CD4-positive, alpha-beta memory T cell (primary cell): ENCODE measurements around the gene ENOX2. TPM values are rescaled to one million over a fixed set of nuclear protein-coding genes. Genes with fewer than 3 reads are reported as not detected.

Experiments used
- CTCF ChIA-PET: fragments of 350-600 bp; sonication (Branson Sonifier 250); formaldehyde crosslinking; loops from one replicate; lab custom pipeline; 2021; ENCODE audit warnings: inconsistent platforms; ENCODE audit not compliant: partially characterized antibody; lab: Charles Lee
- POLR2A ChIA-PET: fragments of 350-600 bp; sonication (Branson Sonifier 250); formaldehyde crosslinking; loops from one replicate; lab custom pipeline; 2021; ENCODE audit not compliant: partially characterized antibody; lab: Charles Lee
- DNase-seq, 5 donors: peaks; one replicate each; pipeline versions ENCODE4 v3.0.0 to v3.0.0-alpha.2; 2020 to 2022; ENCODE audit warnings: mixed read lengths in 1 of 5
- H3K27ac ChIP-seq: one replicate; pipeline ENCODE4 v1.7.0; 2013; ENCODE audit warnings: low read depth, low read length
- H3K27me3 ChIP-seq: 2 replicates; pipeline ENCODE4 v1.7.0; 2013; ENCODE audit warnings: mild to moderate bottlenecking, low read length, moderate library complexity; ENCODE audit not compliant: insufficient read depth
- H3K36me3 ChIP-seq: 2 replicates; pipeline ENCODE4 v1.7.0; 2013; ENCODE audit warnings: mild to moderate bottlenecking, low read length, moderate library complexity; ENCODE audit not compliant: insufficient read depth
- H3K4me1 ChIP-seq: 2 replicates; pipeline ENCODE4 v1.7.0; 2013; ENCODE audit warnings: mild to moderate bottlenecking, low read length, moderate library complexity; ENCODE audit not compliant: insufficient read depth
- H3K4me3 ChIP-seq, 2 donors: one replicate each; pipeline ENCODE4 v1.7.0; 2013; ENCODE audit warnings: low read length in 2 of 2, mild to moderate bottlenecking in 1 of 2
- H3K9me3 ChIP-seq, 2 donors: one replicate each; pipeline ENCODE4 v1.7.0; 2013; ENCODE audit warnings: low read length in 2 of 2, control low read depth in 1 of 2; ENCODE audit not compliant: control insufficient read depth in 1 of 2
- H3K27ac Mint-ChIP-seq, 7 donors: one replicate each; pipeline ENCODE4 v1.8.0; 2020 to 2021; ENCODE audit warnings: mixed read lengths in 7 of 7, mild to moderate bottlenecking in 6 of 7, inconsistent platforms in 3 of 7, moderate library complexity in 3 of 7
- H3K27me3 Mint-ChIP-seq, 2 donors: one replicate each; pipeline ENCODE4 v1.8.0; 2020 to 2021; ENCODE audit warnings: mixed read lengths in 2 of 2
- H3K36me3 Mint-ChIP-seq, 2 donors: one replicate each; pipeline ENCODE4 v1.8.0; 2020 to 2021; ENCODE audit warnings: mixed read lengths in 2 of 2, inconsistent platforms in 1 of 2, mild to moderate bottlenecking in 1 of 2
- H3K4me1 Mint-ChIP-seq, 4 donors: one replicate each; pipeline ENCODE4 v1.8.0; 2020 to 2021; ENCODE audit warnings: mixed read lengths in 4 of 4, mild to moderate bottlenecking in 1 of 4
- H3K4me3 Mint-ChIP-seq, 8 donors: one replicate each; pipeline ENCODE4 v1.8.0; 2020 to 2021; ENCODE audit warnings: mixed read lengths in 8 of 8, mild to moderate bottlenecking in 7 of 8, moderate library complexity in 6 of 8, inconsistent platforms in 3 of 8
- H3K9me3 Mint-ChIP-seq, 8 donors: one replicate each; pipeline ENCODE4 v1.8.0; 2020 to 2021; ENCODE audit warnings: mixed read lengths in 8 of 8, mild to moderate bottlenecking in 5 of 8, inconsistent platforms in 3 of 8, moderate library complexity in 1 of 8
- intact Hi-C: fragments of 100-400 bp; cut with micrococcal nuclease; formaldehyde crosslinking; loops from one replicate; pipeline ENCODE4 v1.15.1; 2023
- polyA plus RNA-seq, 2 donors: library from polyadenylated mRNA; unstranded; fragments of 300-500 nt; fragmentation: Illumina TruSeq; gene quantifications; one replicate each; pipeline ENCODE4 v1.2.3, GENCODE V29; 2021
- total RNA-seq, 2 experiments: library from RNA; stranded (reverse); gene quantifications; one replicate each; pipeline ENCODE4 v1.2.3, GENCODE V29; 2021

Gene ENOX2
- total and polyA plus RNA-seq, 4 experiments from 2014 or later, result 13.6 to 19.3 (median 14.9) TPM

- Histone ChIP-seq H3K27me3 (no peaks in the 10 kb centered on the region), H3K9me3 (no peaks in the 10 kb centered on the region), H3K4me3 (no peak overlapping the region), H3K4me1 (no peaks in the 10 kb centered on the region), H3K36me3 (no peaks in the 10 kb centered on the region), H3K27ac (no peak overlapping the region)
- intact Hi-C loops, result no loop called here
- no peaks in the 10 kb centered on the region for H3K9me3 Mint-ChIP-seq
- H3K4me3 Mint-ChIP-seq, result no peak overlapping the region
- H3K27me3 Mint-ChIP-seq, result no peaks in the 10 kb centered on the region
- ChIA-PET CTCF (no interaction called here), POLR2A (no interaction called here)
- H3K36me3 Mint-ChIP-seq, result peaks cover 9 to 22% of the 10 kb centered on the region in 2 donors
- no peaks in the 10 kb centered on the region for H3K4me1 Mint-ChIP-seq
- no peak overlapping the region for H3K27ac Mint-ChIP-seq
- DNase-seq, result no peak
These were observed 211.4 kb downstream of the ENOX2 start for GRCh38 chrX:130691576-130691975.

GRCh38 chrX:130688360-130688759 lies 214.6 kb downstream of the ENOX2 start:
- intact Hi-C loops, result no loop called here
- no peaks in the 10 kb centered on the region for H3K36me3 ChIP-seq
- Mint-ChIP-seq H3K27ac (no peak overlapping the region), H3K9me3 (no peaks in the 10 kb centered on the region), H3K4me1 (no peaks in the 10 kb centered on the region), H3K27me3 (no peaks in the 10 kb centered on the region), H3K36me3 (peaks cover 23 to 39% of the 10 kb centered on the region in 2 donors), H3K4me3 (no peak overlapping the region)
- H3K4me1 ChIP-seq, result no peaks in the 10 kb centered on the region
- CTCF ChIA-PET, result no interaction called here
- no peak overlapping the region for H3K4me3 ChIP-seq
- no peaks in the 10 kb centered on the region for H3K27me3 ChIP-seq
- no peak for DNase-seq
- no peak overlapping the region for H3K27ac ChIP-seq
- POLR2A ChIA-PET, result no interaction called here
- H3K9me3 ChIP-seq, result no peaks in the 10 kb centered on the region

DNA sequence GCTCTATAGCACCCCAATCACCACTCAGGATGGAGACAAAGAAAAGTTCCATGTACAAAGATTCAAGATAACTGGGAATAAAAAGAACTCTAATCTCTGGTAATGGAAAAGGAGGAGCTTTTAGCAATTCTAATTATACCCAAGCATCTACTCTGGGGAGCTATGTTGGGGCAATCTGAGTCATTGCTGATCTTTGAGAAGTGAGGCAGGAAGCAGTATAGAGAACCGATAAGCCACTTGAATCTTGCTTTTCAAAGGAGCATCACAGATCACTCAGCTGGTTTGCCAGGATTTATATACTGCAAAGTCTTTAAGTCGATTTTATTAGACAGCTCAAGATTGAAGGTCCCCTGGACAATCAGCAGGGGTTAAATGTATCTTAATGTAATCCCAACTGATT lies 220.0 kb downstream of the ENOX2 start:
- Mint-ChIP-seq H3K27me3 (no peaks in the 10 kb centered on the region), H3K9me3 (peaks cover 0 to 2% (median 0%) of the 10 kb centered on the region in 8 donors), H3K27ac (no peak overlapping the region), H3K4me1 (no peaks in the 10 kb centered on the region), H3K36me3 (peaks cover 35 to 36% of the 10 kb centered on the region in 2 donors), H3K4me3 (no peak overlapping the region)
- intact Hi-C loops, result no loop called here
- Histone ChIP-seq H3K4me1 (no peaks in the 10 kb centered on the region), H3K27me3 (no peaks in the 10 kb centered on the region), H3K36me3 (no peaks in the 10 kb centered on the region), H3K9me3 (no peaks in the 10 kb centered on the region), H3K27ac (no peak overlapping the region), H3K4me3 (no peak overlapping the region)
- DNase-seq, result no peak
- ChIA-PET CTCF (no interaction called here), POLR2A (no interaction called here)

- Mint-ChIP-seq H3K27ac (peak overlapping the region in 1 of 7 donors; percentile 24), H3K9me3 (peaks cover 0 to 3% (median 0%) of the 10 kb centered on the region in 8 donors), H3K36me3 (peaks cover 25 to 35% of the 10 kb centered on the region in 2 donors), H3K4me3 (no peak overlapping the region), H3K27me3 (no peaks in the 10 kb centered on the region), H3K4me1 (no peaks in the 10 kb centered on the region)
- H3K27me3 ChIP-seq, result no peaks in the 10 kb centered on the region
- no peaks in the 10 kb centered on the region for H3K9me3 ChIP-seq
- H3K36me3 ChIP-seq, result no peaks in the 10 kb centered on the region
- H3K4me1 ChIP-seq, result no peaks in the 10 kb centered on the region
- CTCF ChIA-PET, result no interaction called here
- DNase-seq, result no peak
- H3K4me3 ChIP-seq, result no peak overlapping the region
- intact Hi-C loops, result no loop called here
- no peak overlapping the region for H3K27ac ChIP-seq
- POLR2A ChIA-PET, result no interaction called here
These were observed 222.6 kb downstream of the ENOX2 start for GRCh38 chrX:130680164-130681035.

GRCh38 chrX:130676861-130677260 lies 226.1 kb downstream of the ENOX2 start:
- Histone ChIP-seq H3K9me3 (no peaks in the 10 kb centered on the region), H3K27me3 (no peaks in the 10 kb centered on the region), H3K4me1 (no peaks in the 10 kb centered on the region), H3K27ac (no peak overlapping the region), H3K4me3 (no peak overlapping the region), H3K36me3 (no peaks in the 10 kb centered on the region)
- Mint-ChIP-seq H3K4me3 (no peak overlapping the region), H3K9me3 (peaks cover 0 to 23% (median 12%) of the 10 kb centered on the region in 8 donors), H3K36me3 (peaks cover 35 to 57% of the 10 kb centered on the region in 2 donors), H3K4me1 (no peaks in the 10 kb centered on the region), H3K27me3 (no peaks in the 10 kb centered on the region), H3K27ac (no peak overlapping the region)
- ChIA-PET POLR2A (no interaction called here), CTCF (no interaction called here)
- intact Hi-C loops, result no loop called here
- DNase-seq, result no peak

GRCh38 chrX:130672214-130672613 lies 230.8 kb downstream of the ENOX2 start:
- Mint-ChIP-seq H3K27me3 (no peaks in the 10 kb centered on the region), H3K9me3 (peaks cover 0 to 23% (median 11%) of the 10 kb centered on the region in 8 donors), H3K27ac (no peak overlapping the region), H3K4me3 (no peak overlapping the region), H3K36me3 (peaks cover 53 to 55% of the 10 kb centered on the region in 2 donors), H3K4me1 (no peaks in the 10 kb centered on the region)
- Histone ChIP-seq H3K27ac (no peak overlapping the region), H3K36me3 (no peaks in the 10 kb centered on the region), H3K9me3 (no peaks in the 10 kb centered on the region), H3K4me3 (no peak overlapping the region), H3K4me1 (no peaks in the 10 kb centered on the region), H3K27me3 (no peaks in the 10 kb centered on the region)
- no peak for DNase-seq
- CTCF ChIA-PET, result no interaction called here
- intact Hi-C loops, result no loop called here
- POLR2A ChIA-PET, result no interaction called here

- H3K4me3 ChIP-seq, result no peak overlapping the region
- no peaks in the 10 kb centered on the region for H3K9me3 ChIP-seq
- intact Hi-C loops, result no loop called here
- Mint-ChIP-seq H3K27ac (no peak overlapping the region), H3K36me3 (peaks cover 52 to 65% of the 10 kb centered on the region in 2 donors), H3K9me3 (peaks cover 0 to 17% (median 10%) of the 10 kb centered on the region in 8 donors), H3K4me1 (no peaks in the 10 kb centered on the region), H3K4me3 (no peak overlapping the region), H3K27me3 (no peaks in the 10 kb centered on the region)
- no peaks in the 10 kb centered on the region for H3K4me1 ChIP-seq
- ChIA-PET POLR2A (no interaction called here), CTCF (no interaction called here)
- H3K36me3 ChIP-seq, result no peaks in the 10 kb centered on the region
- H3K27ac ChIP-seq, result no peak overlapping the region
- H3K27me3 ChIP-seq, result no peaks in the 10 kb centered on the region
- no peak for DNase-seq
These were observed 233.8 kb downstream of the ENOX2 start for GRCh38 chrX:130669233-130669632.
